Neural progenitor cell (in vitro differentiated cells): ENCODE results near the gene C1QTNF6. TPM values are rescaled to one million over a fixed set of nuclear protein-coding genes. Genes with fewer than 3 reads are reported as not detected.

Source experiments
- DNase-seq: peaks from one replicate; pipeline ENCODE4 v3.0.0-alpha.2; 2016; ENCODE audit warnings: low spot score
- H2AFZ ChIP-seq: fragments of 200-600 bp; sonication (generic); replicated peaks from 2 replicates; pipeline ENCODE4 v1.6.1; 2016; ENCODE audit warnings: antibody characterized with exemption
- H3F3A ChIP-seq: fragments of 200-600 bp; sonication (generic); 2 replicates; pipeline ENCODE4 v1.6.1; 2016; ENCODE audit warnings: antibody characterized with exemption, low read depth
- H3K27ac ChIP-seq: fragments of 200-600 bp; sonication (generic); 2 replicates; pipeline ENCODE4 v1.5.1; 2016; ENCODE audit warnings: mild to moderate bottlenecking
- H3K27me3 ChIP-seq: fragments of 200-600 bp; sonication (generic); 2 replicates; pipeline ENCODE4 v1.6.1; 2016; ENCODE audit warnings: mild to moderate bottlenecking, moderate library complexity
- H3K36me3 ChIP-seq: fragments of 200-600 bp; sonication (generic); 2 replicates; pipeline ENCODE4 v1.5.1; 2016
- H3K4me1 ChIP-seq: fragments of 200-600 bp; sonication (generic); 2 replicates; pipeline ENCODE4 v1.6.1; 2016; ENCODE audit warnings: mixed run types
- H3K4me2 ChIP-seq: fragments of 200-600 bp; sonication (generic); 2 replicates; pipeline ENCODE4 v1.6.1; 2016
- H3K4me3 ChIP-seq: fragments of 200-600 bp; sonication (generic); 2 replicates; pipeline ENCODE4 v1.5.1; 2016
- H3K79me2 ChIP-seq: fragments of 200-600 bp; sonication (generic); 2 replicates; pipeline ENCODE4 v1.6.1; 2016; ENCODE audit warnings: low read depth
- H3K9ac ChIP-seq: fragments of 200-600 bp; sonication (generic); 2 replicates; pipeline ENCODE4 v1.6.1; 2016
- H3K9me3 ChIP-seq: fragments of 200-600 bp; sonication (generic); 2 replicates; pipeline ENCODE4 v1.5.1; 2016; ENCODE audit warnings: low read depth
- H4K20me1 ChIP-seq: fragments of 200-600 bp; sonication (generic); 2 replicates; pipeline ENCODE4 v1.6.1; 2016; ENCODE audit warnings: low read depth
- H3K27ac Mint-ChIP-seq: 3 replicates; pipeline ENCODE4 v1.8.0; 2021; ENCODE audit warnings: mixed read lengths
- H3K27me3 Mint-ChIP-seq: 2 replicates; pipeline ENCODE4 v1.8.0; 2022; ENCODE audit warnings: low read depth, mild to moderate bottlenecking, inconsistent platforms, moderate library complexity, mixed read lengths; ENCODE audit not compliant: insufficient read depth
- H3K36me3 Mint-ChIP-seq: 3 replicates; pipeline ENCODE4 v1.8.0; 2021; ENCODE audit warnings: mixed read lengths
- H3K4me1 Mint-ChIP-seq: 3 replicates; pipeline ENCODE4 v1.8.0; 2021; ENCODE audit warnings: mixed read lengths
- H3K4me3 Mint-ChIP-seq: 3 replicates; pipeline ENCODE4 v1.8.0; 2021; ENCODE audit warnings: mild to moderate bottlenecking, moderate library complexity, mixed read lengths
- H3K9me3 Mint-ChIP-seq: 3 replicates; pipeline ENCODE4 v1.8.0; 2020; ENCODE audit warnings: mixed read lengths
- EZH2 ChIP-seq: fragments of 200-600 bp; sonication (generic); IDR thresholded peaks from 2 replicates; pipeline ENCODE4 v1.6.1; 2017; ENCODE audit warnings: antibody characterized with exemption, mild to moderate bottlenecking, moderate library complexity
- EZH2phosphoT487 ChIP-seq: fragments of 200-600 bp; sonication (generic); IDR thresholded peaks from 2 replicates; pipeline ENCODE4 v1.6.1; 2017; ENCODE audit warnings: antibody characterized with exemption
- total RNA-seq: library from RNA; depleted of rRNA; stranded (reverse); fragments of >200 nt; gene quantifications from 2 replicates; pipeline ENCODE4 v1.2.3, GENCODE V29; 2015; ENCODE audit warnings: low replicate concordance
- TF ChIP-seq, protein P1 (sequence below): fragments of 200-600 bp; sonication (generic); IDR thresholded peaks from 2 replicates; pipeline ENCODE4 v1.5.1; 2017; ENCODE audit warnings: antibody characterized with exemption, mild to moderate bottlenecking

C1QTNF6 gene
- total RNA-seq, 1 donor from 2014 or later, result 7.2 TPM

DNA sequence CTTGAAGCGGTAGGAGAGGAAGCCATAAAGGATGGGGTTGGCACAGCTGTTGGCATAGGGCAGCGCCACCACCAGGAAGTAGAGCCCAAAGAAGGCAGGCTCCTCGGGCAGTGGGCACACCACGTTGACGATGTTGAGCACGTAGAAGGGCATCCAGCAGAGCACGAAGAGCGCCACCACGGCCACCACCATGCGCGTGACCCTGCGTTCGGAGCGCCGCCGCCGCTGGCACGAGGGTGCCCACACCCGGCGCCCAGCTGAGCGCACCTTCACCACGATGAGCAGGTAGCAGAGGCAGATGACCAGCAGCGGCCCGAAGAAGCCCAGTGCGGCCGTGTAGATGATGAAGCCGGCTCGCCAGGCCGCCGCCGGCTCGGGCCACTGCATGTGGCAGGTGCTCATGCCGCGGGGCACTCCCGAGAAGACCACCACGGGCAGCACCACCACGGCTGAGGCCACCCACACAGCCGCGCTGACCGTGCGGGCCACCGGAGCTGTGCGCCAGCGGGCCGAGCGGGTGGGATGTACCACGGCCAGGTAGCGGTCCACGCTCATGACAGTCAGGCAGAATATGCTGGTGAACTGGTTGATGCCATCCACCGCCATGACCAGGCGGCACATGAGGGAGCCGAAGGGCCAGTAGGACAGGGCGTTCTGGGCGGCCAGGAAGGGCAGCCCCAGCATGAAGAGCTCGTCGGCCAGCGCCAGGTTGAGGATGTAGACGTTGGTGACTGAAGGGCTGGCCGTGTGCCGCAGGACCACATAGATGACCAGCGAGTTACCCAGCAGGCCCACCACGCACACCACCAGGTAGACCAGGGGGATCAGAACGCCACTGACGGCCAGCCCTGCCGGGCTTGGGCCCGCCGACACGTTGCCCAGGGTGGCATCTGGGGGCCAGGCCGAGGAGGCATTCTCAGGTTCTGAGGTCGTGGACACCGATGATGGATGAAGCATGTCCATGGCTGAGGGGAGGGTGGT lies 19.1 kb upstream of the C1QTNF6 start:
- Histone ChIP-seq H3K79me2 (no peaks in the 10 kb centered on the region), H3K9me3 (no peaks in the 10 kb centered on the region), H3K4me2 (no peak overlapping the region), H3K27me3 (no peaks in the 10 kb centered on the region), H3K36me3 (no peaks in the 10 kb centered on the region), H3F3A (peaks cover 5% of the 10 kb centered on the region), H2AFZ (no peak overlapping the region), H3K4me1 (peaks cover 14% of the 10 kb centered on the region), H3K9ac (no peak overlapping the region), H3K4me3 (no peak overlapping the region), H3K27ac (no peak overlapping the region), H4K20me1 (no peaks in the 10 kb centered on the region)
- H3K27me3 Mint-ChIP-seq, result peaks cover 6% of the 10 kb centered on the region
- H3K4me3 Mint-ChIP-seq, result no peak overlapping the region
- peaks cover 29% of the 10 kb centered on the region for H3K4me1 Mint-ChIP-seq
- H3K9me3 Mint-ChIP-seq, result no peaks in the 10 kb centered on the region
- TF ChIP-seq, protein P1, sequence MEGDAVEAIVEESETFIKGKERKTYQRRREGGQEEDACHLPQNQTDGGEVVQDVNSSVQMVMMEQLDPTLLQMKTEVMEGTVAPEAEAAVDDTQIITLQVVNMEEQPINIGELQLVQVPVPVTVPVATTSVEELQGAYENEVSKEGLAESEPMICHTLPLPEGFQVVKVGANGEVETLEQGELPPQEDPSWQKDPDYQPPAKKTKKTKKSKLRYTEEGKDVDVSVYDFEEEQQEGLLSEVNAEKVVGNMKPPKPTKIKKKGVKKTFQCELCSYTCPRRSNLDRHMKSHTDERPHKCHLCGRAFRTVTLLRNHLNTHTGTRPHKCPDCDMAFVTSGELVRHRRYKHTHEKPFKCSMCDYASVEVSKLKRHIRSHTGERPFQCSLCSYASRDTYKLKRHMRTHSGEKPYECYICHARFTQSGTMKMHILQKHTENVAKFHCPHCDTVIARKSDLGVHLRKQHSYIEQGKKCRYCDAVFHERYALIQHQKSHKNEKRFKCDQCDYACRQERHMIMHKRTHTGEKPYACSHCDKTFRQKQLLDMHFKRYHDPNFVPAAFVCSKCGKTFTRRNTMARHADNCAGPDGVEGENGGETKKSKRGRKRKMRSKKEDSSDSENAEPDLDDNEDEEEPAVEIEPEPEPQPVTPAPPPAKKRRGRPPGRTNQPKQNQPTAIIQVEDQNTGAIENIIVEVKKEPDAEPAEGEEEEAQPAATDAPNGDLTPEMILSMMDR, result no peak
- TF ChIP-seq EZH2 (no peak), EZH2phosphoT487 (no peak)
- DNase-seq, result no peak
- H3K27ac Mint-ChIP-seq, result no peak overlapping the region
- H3K36me3 Mint-ChIP-seq, result no peaks in the 10 kb centered on the region

DNA sequence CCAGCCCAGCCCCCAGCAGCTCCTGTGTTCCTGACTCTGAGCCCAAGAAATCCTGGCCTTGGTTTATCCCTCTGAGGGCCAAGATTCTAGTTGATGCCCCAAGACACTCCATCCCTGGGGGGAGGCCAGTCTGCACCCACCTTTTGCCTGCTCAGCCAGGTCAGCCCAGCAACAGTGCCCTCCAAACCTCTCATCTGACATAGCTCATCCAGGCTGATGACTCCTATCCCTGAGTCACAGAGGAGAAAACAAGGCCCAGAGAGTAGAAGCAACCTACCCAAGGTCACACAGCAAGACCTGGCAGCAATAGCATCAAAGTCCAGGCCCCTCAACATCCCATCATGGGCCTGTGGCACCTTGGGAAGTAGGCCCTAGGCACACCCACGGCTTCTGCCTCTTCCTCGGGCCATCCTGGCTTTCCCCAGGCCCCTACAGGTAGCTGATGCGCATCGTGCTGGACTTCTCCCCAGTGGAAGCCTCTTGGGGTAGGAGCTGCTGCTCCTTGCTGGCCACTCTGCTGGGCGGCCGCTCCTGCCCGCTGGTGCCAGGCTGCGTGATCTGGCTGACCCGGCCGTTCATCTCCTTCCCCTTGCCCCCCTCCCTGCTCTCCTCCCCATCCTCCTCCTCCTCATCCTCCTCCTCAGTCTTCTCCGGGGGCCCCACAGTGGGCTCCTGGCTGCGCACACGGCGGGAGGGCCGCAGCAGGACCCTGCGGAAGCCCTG lies 18.2 kb upstream of the C1QTNF6 start:
- Mint-ChIP-seq H3K36me3 (no peaks in the 10 kb centered on the region), H3K27ac (no peak overlapping the region), H3K4me3 (no peak overlapping the region), H3K27me3 (peaks cover 6% of the 10 kb centered on the region), H3K9me3 (no peaks in the 10 kb centered on the region), H3K4me1 (peaks cover 28% of the 10 kb centered on the region)
- Histone ChIP-seq H3K4me2 (no peak overlapping the region), H3K36me3 (no peaks in the 10 kb centered on the region), H4K20me1 (no peaks in the 10 kb centered on the region), H2AFZ (no peak overlapping the region), H3F3A (peaks cover 5% of the 10 kb centered on the region), H3K27me3 (no peaks in the 10 kb centered on the region), H3K27ac (no peak overlapping the region), H3K4me1 (peaks cover 9% of the 10 kb centered on the region), H3K4me3 (no peak overlapping the region), H3K79me2 (no peaks in the 10 kb centered on the region), H3K9ac (no peak overlapping the region), H3K9me3 (no peaks in the 10 kb centered on the region)
- DNase-seq, result no peak
- TF ChIP-seq EZH2phosphoT487 (no peak), EZH2 (no peak)
- TF ChIP-seq, protein P1, result no peak

DNA sequence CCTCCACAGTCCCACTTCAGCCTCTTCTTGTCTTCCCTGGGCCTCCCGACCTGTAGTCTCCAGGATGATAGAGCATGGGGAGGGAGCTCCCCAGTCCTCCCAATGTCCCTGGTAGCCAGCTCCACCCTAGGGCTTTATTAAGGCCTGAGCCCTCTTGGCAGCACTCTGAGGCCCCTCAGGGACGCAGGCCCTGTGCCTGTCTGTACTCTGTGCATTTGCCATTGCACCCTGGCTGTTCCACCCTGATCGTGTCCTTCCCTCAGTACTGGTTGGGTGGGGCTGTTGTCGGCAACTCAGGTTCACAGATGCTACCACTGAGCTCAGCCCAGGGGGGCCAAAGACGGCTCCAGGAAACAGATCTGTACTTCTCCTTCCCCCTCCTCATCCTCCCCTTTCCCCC lies 17.0 kb upstream of the C1QTNF6 start:
- Mint-ChIP-seq H3K4me3 (no peak overlapping the region), H3K36me3 (no peaks in the 10 kb centered on the region), H3K4me1 (peaks cover 19% of the 10 kb centered on the region), H3K27ac (no peak overlapping the region), H3K9me3 (no peaks in the 10 kb centered on the region), H3K27me3 (peaks cover 6% of the 10 kb centered on the region)
- Histone ChIP-seq H3K4me1 (peaks cover 9% of the 10 kb centered on the region), H3K79me2 (no peaks in the 10 kb centered on the region), H3K27ac (no peak overlapping the region), H4K20me1 (no peaks in the 10 kb centered on the region), H3K27me3 (no peaks in the 10 kb centered on the region), H2AFZ (no peak overlapping the region), H3K9me3 (no peaks in the 10 kb centered on the region), H3K36me3 (no peaks in the 10 kb centered on the region), H3K4me3 (no peak overlapping the region), H3K9ac (no peak overlapping the region), H3K4me2 (no peak overlapping the region), H3F3A (peaks cover 5% of the 10 kb centered on the region)
- TF ChIP-seq, protein P1, result no peak
- TF ChIP-seq EZH2phosphoT487 (no peak), EZH2 (no peak)
- no peak for DNase-seq
